Measurements from ENCODE around the gene NPR2. TPM values are rescaled to one million over a fixed set of nuclear protein-coding genes. Genes with fewer than 3 reads are reported as not detected.

The NPR2 gene
- total and polyA plus RNA-seq, 3 experiments from 2014 or later: 0.26 to 8.6 (median 5.2) TPM

GRCh38 chr9:35856206-35856605 lies 64.8 kb downstream of the NPR2 start:
- Histone ChIP-seq H3K4me1 (ENCODE audit: insufficient read depth, low read length) (no peaks in the 10 kb centered on the region), H3K9me3 (ENCODE audit: low read length) (no peaks in the 10 kb centered on the region), H3K27me3 (ENCODE audit: insufficient read depth, low read length, poor library complexity, severe bottlenecking) (no peaks in the 10 kb centered on the region), H3K4me3 (ENCODE audit: low read length) (no peak overlapping the region), H3K27ac (ENCODE audit: low read depth, low read length) (no peak overlapping the region), H3K36me3 (ENCODE audit: insufficient read depth, low read length) (no peaks in the 10 kb centered on the region)
- DNase-seq: no peak
- Mint-ChIP-seq H3K27ac (peak overlapping the region in 1 of 8 donors; percentile 10), H3K27me3 (peaks cover 5 to 9% of the 10 kb centered on the region in 2 donors), H3K4me1 (peaks cover 0 to 6% (median 5%) of the 10 kb centered on the region in 3 donors), H3K4me3 (no peak overlapping the region), H3K9me3 (no peaks in the 10 kb centered on the region), H3K36me3 (no peaks in the 10 kb centered on the region)
- ChIA-PET CTCF (interaction anchor here (0.7 to 1.4 kb wide), 2 partner anchors 9 to 26 kb away, joined by 3 read pairs; no protein-coding TSS in a partner anchor), POLR2A (no interaction called here)

- CTCF ChIA-PET: interaction anchor here (1.4 kb wide), 1 partner anchor 10 kb away, joined by 3 read pairs; no protein-coding TSS in a partner anchor
Measured at GRCh38 chr9:35856882-35857281, 65.5 kb downstream of the NPR2 start.

DNA sequence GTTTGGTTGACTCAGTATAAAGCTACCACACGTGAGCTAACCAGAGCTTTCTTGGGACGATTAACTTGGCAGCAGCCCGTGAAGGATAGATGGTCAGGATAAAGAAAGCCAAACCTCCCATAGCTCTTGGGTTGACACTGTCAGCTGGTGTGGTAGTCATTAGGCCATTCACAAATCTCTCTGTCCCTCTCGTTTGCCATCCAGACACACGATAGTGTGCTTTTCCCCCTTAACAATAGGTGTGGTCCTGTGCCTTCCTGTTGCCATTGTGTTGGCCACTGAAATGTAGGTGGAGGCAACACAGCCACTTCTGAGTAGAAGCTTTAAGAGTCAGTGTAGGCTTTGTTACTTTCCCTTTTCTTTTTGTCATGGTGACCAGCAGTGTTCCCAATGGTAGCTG lies 67.1 kb downstream of the NPR2 start:
- ChIA-PET POLR2A (no interaction called here), CTCF (interaction anchor here (0.8 to 1.3 kb wide), 2 partner anchors 11 to 24 kb away, joined by 3 to 4 read pairs; no protein-coding TSS in a partner anchor)
- no peak overlapping the region for H3K4me3 ChIP-seq (ENCODE audit: low read length)
- no peaks in the 10 kb centered on the region for H3K4me1 ChIP-seq (ENCODE audit: insufficient read depth, low read length)
- no peaks in the 10 kb centered on the region for H3K36me3 ChIP-seq (ENCODE audit: insufficient read depth, low read length)
- Mint-ChIP-seq H3K27me3 (peaks cover 7 to 25% of the 10 kb centered on the region in 2 donors), H3K9me3 (no peaks in the 10 kb centered on the region), H3K36me3 (no peaks in the 10 kb centered on the region), H3K4me1 (peaks cover 0 to 6% (median 5%) of the 10 kb centered on the region in 3 donors), H3K4me3 (no peak overlapping the region), H3K27ac (peak overlapping the region in 3 of 8 donors; percentile 52 to 70 (median 68))
- no peak overlapping the region for H3K27ac ChIP-seq (ENCODE audit: low read depth, low read length)
- H3K27me3 ChIP-seq (ENCODE audit: insufficient read depth, low read length, poor library complexity, severe bottlenecking): no peaks in the 10 kb centered on the region
- DNase-seq: no peak
- no peaks in the 10 kb centered on the region for H3K9me3 ChIP-seq (ENCODE audit: low read length)

More at GRCh38 chr9:35856882-35857281, 65.5 kb downstream of the NPR2 start:
- no peak overlapping the region for H3K27ac Mint-ChIP-seq
- H3K9me3 Mint-ChIP-seq: no peaks in the 10 kb centered on the region
- Histone ChIP-seq H3K9me3 (ENCODE audit: low read length) (no peaks in the 10 kb centered on the region), H3K4me3 (ENCODE audit: low read length) (no peak overlapping the region), H3K36me3 (ENCODE audit: insufficient read depth, low read length) (no peaks in the 10 kb centered on the region), H3K27me3 (ENCODE audit: insufficient read depth, low read length, poor library complexity, severe bottlenecking) (no peaks in the 10 kb centered on the region), H3K27ac (ENCODE audit: low read depth, low read length) (no peak overlapping the region), H3K4me1 (ENCODE audit: insufficient read depth, low read length) (no peaks in the 10 kb centered on the region)
- DNase-seq: no peak
- no peaks in the 10 kb centered on the region for H3K36me3 Mint-ChIP-seq
- no peak overlapping the region for H3K4me3 Mint-ChIP-seq
- peaks cover 0 to 6% (median 5%) of the 10 kb centered on the region in 3 donors for H3K4me1 Mint-ChIP-seq
- peaks cover 7 to 13% of the 10 kb centered on the region in 2 donors for H3K27me3 Mint-ChIP-seq
- POLR2A ChIA-PET: no interaction called here

Other genes with a start within 250 kb of the NPR2 start
- 10 to 100 TPM; 44.2 to 46.8 TPM for gene TESK1, start 186.3 kb upstream of the NPR2 start, total RNA-seq
- 15.9 TPM for gene TESK1, start 186.3 kb upstream of the NPR2 start, polyA plus RNA-seq
- gene CD72, start 173.2 kb upstream of the NPR2 start, total RNA-seq: 1 to 10 TPM; 6.4 to 6.5 TPM
- gene CD72, start 173.2 kb upstream of the NPR2 start, polyA plus RNA-seq: 5.1 TPM
- gene SIT1, start 140.7 kb upstream of the NPR2 start, total RNA-seq: 10 to 100 TPM; 43.1 TPM
- gene SIT1, start 140.7 kb upstream of the NPR2 start, polyA plus RNA-seq: 196 TPM
- gene RMRP, start 133.6 kb upstream of the NPR2 start, total RNA-seq: over 10,000 TPM in 1 of 2 experiments, 1,000 to 10,000 TPM in 1; 7,718 to 11,549 TPM
- not detected for gene RMRP, start 133.6 kb upstream of the NPR2 start, polyA plus RNA-seq
- gene CCDC107, start 133.3 kb upstream of the NPR2 start, total RNA-seq: 10 to 100 TPM; 18.5 to 20.0 TPM
- 105 TPM for gene CCDC107, start 133.3 kb upstream of the NPR2 start, polyA plus RNA-seq
- gene ARHGEF39, start 126.4 kb upstream of the NPR2 start, total RNA-seq: 10 to 100 TPM in 1 of 2 experiments, 1 to 10 TPM in 1; 7.7 to 10.7 TPM
- gene ARHGEF39, start 126.4 kb upstream of the NPR2 start, polyA plus RNA-seq: 1.2 TPM
- gene CA9, start 117.7 kb upstream of the NPR2 start, total RNA-seq: under 1 TPM in 1 of 2 experiments, not detected in 1; 0.75 TPM
- gene CA9, start 117.7 kb upstream of the NPR2 start, polyA plus RNA-seq: not detected
- 1 to 10 TPM; 6.6 to 7.3 TPM for gene TPM2, start 101.7 kb upstream of the NPR2 start, total RNA-seq
- gene TPM2, start 101.7 kb upstream of the NPR2 start, polyA plus RNA-seq: 0.22 TPM
- gene TLN1, start 59.4 kb upstream of the NPR2 start, total RNA-seq: 100 to 1,000 TPM; 248 to 249 TPM
- gene TLN1, start 59.4 kb upstream of the NPR2 start, polyA plus RNA-seq: 161 TPM
- gene CREB3, start 58.9 kb upstream of the NPR2 start, total RNA-seq: 10 to 100 TPM; 38.0 to 38.6 TPM
- gene CREB3, start 58.9 kb upstream of the NPR2 start, polyA plus RNA-seq: 53.6 TPM
- gene GBA2, start 42.4 kb upstream of the NPR2 start, total RNA-seq: 10 to 100 TPM; 41.8 to 42.0 TPM
- 30.7 TPM for gene GBA2, start 42.4 kb upstream of the NPR2 start, polyA plus RNA-seq
- gene RGP1, start 42.3 kb upstream of the NPR2 start, total RNA-seq: 10 to 100 TPM; 19.9 to 21.9 TPM
- 10.6 TPM for gene RGP1, start 42.3 kb upstream of the NPR2 start, polyA plus RNA-seq
- gene MSMP, start 37.3 kb upstream of the NPR2 start, total RNA-seq: under 1 TPM; 0.51 to 0.63 TPM
- not detected for gene MSMP, start 37.3 kb upstream of the NPR2 start, polyA plus RNA-seq
- gene SPAG8, start 20.7 kb downstream of the NPR2 start, total RNA-seq: 1 to 10 TPM in 1 of 2 experiments, under 1 TPM in 1; 0.98 to 1.8 TPM
- gene SPAG8, start 20.7 kb downstream of the NPR2 start, polyA plus RNA-seq: 0.79 TPM
- gene HINT2, start 23.5 kb downstream of the NPR2 start, total RNA-seq: 10 to 100 TPM; 65.1 to 71.7 TPM
- gene HINT2, start 23.5 kb downstream of the NPR2 start, polyA plus RNA-seq: 69.4 TPM
- gene FAM221B, start 37.1 kb downstream of the NPR2 start, total RNA-seq: not detected
- gene FAM221B, start 37.1 kb downstream of the NPR2 start, polyA plus RNA-seq: not detected
- gene TMEM8B, start 37.6 kb downstream of the NPR2 start, total RNA-seq: 1 to 10 TPM; 2.1 to 3.0 TPM
- 3.0 TPM for gene TMEM8B, start 37.6 kb downstream of the NPR2 start, polyA plus RNA-seq
- gene OR13J1, start 78.8 kb downstream of the NPR2 start, total RNA-seq: not detected
- gene OR13J1, start 78.8 kb downstream of the NPR2 start, polyA plus RNA-seq: not detected
- gene HRCT1, start 114.6 kb downstream of the NPR2 start, total RNA-seq: not detected
- not detected for gene HRCT1, start 114.6 kb downstream of the NPR2 start, polyA plus RNA-seq
- not detected for gene SPAAR, start 117.9 kb downstream of the NPR2 start, total RNA-seq
- not detected for gene SPAAR, start 117.9 kb downstream of the NPR2 start, polyA plus RNA-seq
- not detected for gene OR2S2, start 166.6 kb downstream of the NPR2 start, total RNA-seq
- not detected for gene OR2S2, start 166.6 kb downstream of the NPR2 start, polyA plus RNA-seq
- 1 to 10 TPM; 3.7 to 4.3 TPM for gene RECK, start 245.3 kb downstream of the NPR2 start, total RNA-seq
- gene RECK, start 245.3 kb downstream of the NPR2 start, polyA plus RNA-seq: 15.0 TPM